ENCODE results near the gene MCEMP1.

MCEMP1 gene

GRCh38 chr19:7699003-7699402 is 22.1 kb downstream of the MCEMP1 start:
- no peak for DNase-seq

- no peak for DNase-seq
Measured at GRCh38 chr19:7699417-7700401, 22.8 kb downstream of the MCEMP1 start.

- no peak for DNase-seq
Measured at GRCh38 chr19:7701049-7701653, 24.3 kb downstream of the MCEMP1 start.

DNA sequence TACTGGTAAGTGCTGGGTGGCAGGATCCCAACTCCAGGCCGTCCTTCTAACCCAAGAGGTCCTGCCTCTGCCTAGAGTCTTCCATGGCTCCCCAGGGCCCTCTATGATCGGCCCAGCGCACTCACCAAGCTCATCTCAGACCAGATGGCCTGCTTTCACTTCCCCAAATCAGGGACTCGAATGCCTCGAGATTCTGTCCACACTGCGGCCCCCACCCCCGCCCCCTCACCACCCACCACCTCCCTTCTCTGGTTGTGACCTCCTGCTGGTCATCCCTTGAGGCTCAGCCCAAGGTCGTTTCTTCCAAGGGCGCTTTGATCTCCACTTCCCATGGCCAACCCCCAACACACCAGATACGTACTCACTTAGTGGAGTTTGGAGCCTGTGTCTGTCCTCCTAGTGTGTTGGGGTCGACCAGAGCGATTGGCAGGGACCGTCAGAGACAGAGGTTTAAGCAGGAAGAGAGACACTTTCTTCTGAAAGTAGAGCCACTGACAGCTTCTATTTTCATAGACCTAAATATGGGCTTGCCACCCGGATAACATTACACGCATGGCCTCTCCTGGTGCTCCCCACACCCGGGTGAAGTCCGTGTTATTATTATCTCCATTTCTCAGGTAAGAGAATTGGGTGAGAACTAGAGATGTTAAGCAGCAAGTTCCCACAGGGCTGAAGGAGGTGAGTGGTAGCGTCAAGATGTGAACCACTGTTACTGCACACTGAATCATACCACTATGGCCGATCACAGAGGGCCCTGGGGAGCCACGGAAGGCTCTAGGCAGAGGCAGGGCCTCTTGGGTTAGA is 25.0 kb downstream of the MCEMP1 start, which contains the start of gene FCER2:
Gene FCER2 (minus strand): TSS at position 478 of the 804 bp plus-strand sequence. CDS start 2,371 bp downstream, outside the sequence.
- no peak for DNase-seq

GRCh38 chr19:7703332-7703731 is 26.4 kb downstream of the MCEMP1 start:
- no peak for DNase-seq

DNA sequence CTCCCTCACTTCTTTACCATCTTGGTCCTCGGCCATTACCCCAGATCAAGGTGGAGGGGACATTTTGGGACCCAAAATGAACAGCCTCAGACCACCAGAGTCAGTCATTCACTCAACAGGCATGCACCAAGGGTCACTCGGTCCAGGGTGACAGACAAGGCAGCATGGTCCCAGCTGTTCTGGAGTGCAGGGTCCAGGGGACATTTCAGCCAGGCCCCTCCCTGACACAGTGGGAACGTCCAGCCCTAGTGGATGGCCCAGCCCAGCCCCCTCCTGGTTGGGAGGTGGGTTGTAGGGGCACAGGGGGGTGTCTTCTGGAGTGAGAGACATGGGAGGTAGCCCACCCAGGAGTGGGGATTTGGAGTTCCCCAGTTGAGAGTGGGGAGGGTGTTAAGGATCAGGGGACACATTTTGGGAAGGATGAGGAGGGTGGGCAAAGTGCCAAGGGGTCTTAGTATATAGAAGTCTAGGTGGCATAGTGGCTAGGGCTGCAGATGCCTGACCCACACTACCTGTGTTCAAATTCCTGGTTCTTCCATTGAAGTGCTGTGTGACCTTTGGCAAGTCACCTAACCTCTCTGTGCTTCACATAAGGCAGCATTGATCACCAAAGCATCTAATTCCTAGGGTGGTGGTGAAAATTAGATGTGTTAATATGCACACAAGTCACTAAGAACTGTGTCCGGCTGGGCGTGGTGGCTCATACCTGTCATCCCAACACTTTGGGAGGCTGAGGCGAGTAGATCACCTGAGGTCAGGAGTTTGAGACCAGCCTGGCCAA is 27.6 kb downstream of the MCEMP1 start:
- DNase-seq = no peak

DNA sequence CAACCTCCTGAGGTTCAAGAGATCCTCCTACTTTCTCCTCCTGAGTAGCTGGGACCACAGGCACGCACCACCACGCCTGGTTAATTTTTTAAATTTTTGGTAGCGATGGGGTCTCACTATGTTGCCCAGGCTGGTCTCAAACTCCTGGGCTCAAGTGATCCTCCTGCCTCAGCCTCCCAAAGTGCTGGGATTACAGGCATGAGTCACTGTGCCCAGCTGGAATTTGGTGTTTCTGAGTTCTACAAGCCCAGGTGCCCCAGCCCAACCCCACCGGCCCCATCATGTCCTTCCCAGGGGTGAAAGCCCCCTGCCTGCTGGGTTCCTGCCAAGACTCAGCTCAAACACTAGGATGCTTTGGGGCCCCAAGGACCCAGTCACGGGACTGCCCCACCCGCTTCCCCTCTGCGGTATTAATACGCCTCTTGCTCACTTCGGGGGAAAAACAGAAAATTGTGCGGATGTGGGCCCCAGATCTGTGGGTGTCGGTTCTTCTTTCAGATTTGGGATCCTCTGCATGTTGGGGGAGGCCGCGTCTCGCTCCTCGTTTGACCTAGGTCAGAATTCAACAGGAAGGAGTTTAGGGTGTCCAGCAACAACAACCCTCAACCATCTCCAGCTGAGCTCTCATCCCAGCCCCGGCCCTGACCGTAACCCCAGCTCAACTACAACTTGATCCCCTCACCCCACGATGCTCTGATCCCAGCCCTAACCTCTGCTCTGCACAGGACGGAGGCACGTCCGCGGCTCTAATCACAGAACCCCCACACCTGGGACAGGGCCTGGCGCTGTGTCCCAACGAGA is 28.7 kb downstream of the MCEMP1 start:
- peak; percentile 55 for DNase-seq

- DNase-seq = no peak
Measured at GRCh38 chr19:7706188-7706954, 29.5 kb downstream of the MCEMP1 start.

GRCh38 chr19:7706955-7707456 is 30.1 kb downstream of the MCEMP1 start:
- no peak for DNase-seq

DNA sequence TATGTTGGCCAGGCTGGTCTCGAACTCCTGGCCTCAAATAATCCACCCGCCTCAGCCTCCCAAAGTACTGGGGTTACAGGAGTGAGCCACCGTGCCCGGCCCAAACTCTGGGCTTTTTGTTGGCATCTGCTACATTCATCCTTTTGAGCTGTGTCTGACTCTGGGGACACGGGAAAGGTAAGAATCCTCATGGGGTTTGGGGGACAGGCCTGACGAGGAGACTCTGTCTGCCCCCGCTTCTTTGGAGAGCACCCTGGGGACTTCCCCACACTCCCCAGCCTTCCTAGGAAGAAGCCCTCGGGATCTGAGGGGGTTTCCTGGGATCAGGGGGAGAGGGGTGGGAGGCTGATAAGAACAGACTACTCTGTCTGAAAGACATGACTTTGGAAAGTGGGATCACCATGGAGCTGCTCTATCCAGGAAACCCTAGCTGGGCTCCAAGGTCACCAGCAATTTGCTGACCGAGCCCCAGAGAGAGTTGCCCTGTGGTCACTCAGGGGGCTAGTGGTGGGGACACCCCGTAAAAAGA is 33.1 kb downstream of the MCEMP1 start:
- DNase-seq = no peak

DNA sequence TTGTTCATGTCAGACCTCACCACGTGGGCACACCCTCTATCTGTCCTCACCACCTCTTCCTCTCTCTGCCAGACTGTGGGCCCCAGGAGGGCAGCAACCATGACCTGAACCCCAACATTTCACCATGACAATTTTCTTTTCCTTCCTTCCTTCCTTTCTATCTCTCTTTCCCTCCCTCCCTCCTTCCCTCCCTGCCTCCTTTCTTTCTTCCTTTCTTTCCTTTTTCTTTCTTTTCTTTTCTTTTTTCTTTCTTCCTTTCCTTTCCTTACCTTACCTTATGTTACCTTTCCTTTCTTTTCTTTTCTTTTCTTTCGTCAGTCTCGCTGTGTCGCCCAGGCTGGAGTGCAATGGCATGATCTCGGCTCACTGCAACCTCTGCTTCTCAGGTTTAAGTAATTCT is 33.7 kb downstream of the MCEMP1 start:
- no peak for DNase-seq

DNA sequence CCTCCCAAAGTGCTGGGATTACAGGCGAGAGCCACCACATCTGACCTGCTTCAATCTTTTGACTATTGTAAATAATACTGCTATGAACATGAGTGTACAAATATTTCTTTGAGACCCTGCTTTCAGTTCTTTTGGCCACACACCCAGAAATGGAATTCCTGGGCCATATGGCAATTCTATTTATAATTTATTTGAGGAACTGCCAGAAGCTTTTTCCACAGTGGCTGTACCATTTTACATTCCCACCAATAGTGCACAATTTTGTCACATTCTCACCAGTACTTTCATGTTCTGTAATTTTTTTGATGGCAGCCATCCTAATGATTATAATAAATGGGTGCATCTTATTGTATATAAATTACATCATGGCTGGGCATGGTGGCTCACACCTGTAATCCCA is 38.8 kb downstream of the MCEMP1 start:
- no peak for DNase-seq

DNA sequence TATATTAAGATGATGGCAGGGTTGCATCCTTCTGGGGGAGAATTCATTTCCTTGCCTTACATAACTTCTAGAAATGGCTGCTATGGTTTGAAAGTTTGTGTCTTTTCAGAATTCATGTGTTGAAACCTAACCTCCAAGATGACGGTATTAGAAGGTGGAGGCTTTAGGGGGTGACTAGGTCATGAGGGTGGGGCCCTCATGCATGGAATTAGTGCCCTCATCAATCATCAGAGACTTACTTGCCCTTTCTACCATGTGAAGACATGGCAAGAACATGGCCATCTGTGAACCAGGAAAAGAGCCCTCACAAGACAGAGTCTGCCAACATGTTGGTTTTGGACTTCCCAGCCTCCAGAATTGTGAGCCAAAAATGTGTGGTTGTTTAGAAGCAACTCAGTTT is 39.9 kb downstream of the MCEMP1 start:
- DNase-seq = no peak

- DNase-seq = no peak
Measured at GRCh38 chr19:7718668-7719067, 41.8 kb downstream of the MCEMP1 start.

DNA sequence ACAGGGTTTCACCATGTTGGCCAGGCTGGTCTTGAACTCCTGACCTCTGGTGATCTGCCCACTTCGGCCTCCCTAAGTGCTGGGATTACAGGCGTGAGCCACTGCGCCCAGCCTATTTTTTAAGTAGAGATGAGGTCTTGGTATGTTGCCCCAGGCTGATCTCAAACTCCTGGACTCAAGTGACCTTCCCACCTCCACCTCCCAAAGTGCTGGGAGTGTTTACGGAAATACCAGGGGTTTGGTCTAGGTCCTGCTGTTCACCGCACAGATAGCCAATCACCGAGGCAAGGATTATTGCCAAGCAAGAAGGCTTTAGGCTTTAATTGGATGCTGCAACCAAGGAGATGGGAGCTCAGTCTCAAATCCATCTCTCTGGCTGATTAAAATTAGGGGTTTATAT is 43.5 kb downstream of the MCEMP1 start:
- no peak for DNase-seq

DNA sequence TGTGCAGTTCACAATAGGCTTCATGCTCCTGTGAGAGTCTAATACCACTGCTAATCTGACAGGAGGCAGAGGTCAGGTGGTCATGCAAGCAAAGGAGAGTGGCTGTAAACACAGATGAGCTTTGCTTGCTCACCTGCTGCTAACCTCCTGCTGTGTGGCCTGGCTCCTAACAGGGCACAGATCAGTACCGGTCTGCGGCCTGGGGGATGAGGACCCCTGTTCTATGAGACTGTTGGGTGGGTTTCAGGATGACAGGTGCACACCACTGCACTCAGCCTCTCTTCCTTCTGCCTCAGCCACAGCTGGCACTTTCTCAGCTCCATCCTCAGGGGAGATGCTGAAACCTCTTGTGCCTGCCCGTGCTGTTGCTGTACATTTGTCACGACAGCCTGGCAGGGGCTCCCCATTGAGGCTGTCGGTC is 45.4 kb downstream of the MCEMP1 start:
- no peak for DNase-seq

DNA sequence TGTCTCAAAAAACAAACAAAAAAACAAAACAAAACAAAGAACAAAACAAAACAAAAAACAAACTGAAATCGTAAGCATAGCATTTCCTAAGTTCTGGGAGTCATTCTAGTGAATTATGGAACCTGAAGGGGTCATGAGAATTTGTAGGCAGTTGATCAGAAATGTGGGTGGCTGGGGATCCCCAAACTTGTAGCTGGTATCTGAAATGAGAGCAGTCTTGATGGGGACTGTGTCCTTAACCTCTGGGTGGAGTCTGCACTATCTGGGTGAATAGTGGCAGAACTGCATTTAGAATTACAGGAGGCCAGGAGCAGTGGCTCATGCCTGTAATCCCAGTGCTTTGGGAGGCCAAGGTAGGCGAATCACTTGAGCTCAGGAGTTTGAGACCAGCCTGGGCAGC is 48.9 kb downstream of the MCEMP1 start:
- DNase-seq = no peak

GRCh38 chr19:7729211-7729610 is 52.3 kb downstream of the MCEMP1 start:
- no peak for DNase-seq
